NCI-H2196 (cell line): Measurements from ENCODE around the gene RTN4RL1.
A peak's percentile ranks its signal among the peaks of the same experiment; 100 is the strongest.

Experiments used
- DNase-seq: peaks from one replicate; lab custom pipeline; 2025; ENCODE audit not compliant: unreplicated experiment; lab: John Stamatoyannopoulos, UW

RTN4RL1 gene

GRCh38 chr17:2025220-2025621, at the start of gene RTN4RL1:
TSS of gene RTN4RL1 (minus strand) at chr17:2025334. CDS start at chr17:2024865, 469 bp downstream.
- peak; percentile 51 for DNase-seq

GRCh38 chr17:2074919-2075318, 49.8 kb upstream of the RTN4RL1 start:
- DNase-seq: no peak

DNA sequence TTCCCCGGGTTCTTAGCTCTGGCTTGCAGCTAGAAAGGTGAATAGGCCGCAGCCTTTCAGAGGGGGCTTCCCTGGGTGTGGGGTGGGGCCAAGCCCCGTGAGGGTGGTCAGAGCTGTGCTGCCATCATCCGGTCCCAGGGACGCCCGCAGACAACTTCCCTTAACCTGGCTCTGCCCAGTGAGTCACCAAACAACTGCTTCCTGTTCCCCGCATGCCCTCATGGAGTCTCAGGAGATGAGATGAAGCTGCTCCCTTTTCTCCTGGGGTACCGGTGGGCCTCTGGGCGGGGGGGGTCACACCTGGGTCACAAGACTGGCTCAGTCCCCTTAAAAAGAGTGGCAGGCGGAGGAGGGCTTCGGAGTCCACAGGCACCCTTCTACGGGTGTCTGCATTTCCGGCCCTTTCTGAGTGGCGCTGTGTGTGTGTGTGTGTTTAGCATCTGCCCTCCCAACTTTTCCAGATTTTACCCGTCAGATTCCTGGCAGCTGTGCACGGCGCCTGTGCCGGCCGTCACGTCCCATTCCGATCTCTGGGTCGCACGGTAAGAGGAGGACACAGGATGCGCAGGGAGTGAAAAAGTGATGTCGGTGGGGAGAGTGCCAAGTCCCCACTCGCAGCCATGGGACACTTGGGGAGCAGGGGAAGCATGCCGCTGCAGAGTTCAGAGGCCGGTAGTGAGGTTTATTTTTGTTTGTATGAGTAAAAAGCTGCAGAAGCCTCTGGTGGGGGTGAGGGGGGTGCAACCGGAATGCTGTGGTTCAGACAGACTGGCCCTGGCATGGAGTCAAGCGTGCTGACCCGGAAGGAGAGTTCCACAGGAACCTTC, 46.5 kb upstream of the RTN4RL1 start:
- no peak for DNase-seq

DNA sequence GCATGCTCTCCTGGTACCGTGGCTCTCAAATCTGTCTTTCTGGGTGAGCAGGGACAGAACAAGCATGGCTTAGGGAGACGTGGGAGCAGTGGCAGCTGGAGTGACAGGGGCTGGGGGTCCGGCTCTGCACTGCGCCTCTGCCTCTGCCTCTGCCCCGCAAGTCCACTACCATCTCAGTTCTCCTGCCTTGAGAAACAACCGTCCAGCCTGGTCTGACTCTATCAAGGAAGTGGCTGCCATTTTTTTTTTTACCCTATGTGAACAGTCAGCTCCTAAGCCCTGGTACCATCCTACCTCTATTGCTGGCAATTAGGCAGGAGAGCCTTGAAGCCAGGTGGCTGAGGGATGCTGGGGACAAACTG, 45.9 kb upstream of the RTN4RL1 start:
- DNase-seq: no peak

- DNase-seq: peak; percentile 11
Observed at GRCh38 chr17:2070241-2071023, 45.3 kb upstream of the RTN4RL1 start.

GRCh38 chr17:2068519-2069051, 43.5 kb upstream of the RTN4RL1 start:
- DNase-seq: no peak

GRCh38 chr17:2068031-2068518, 42.9 kb upstream of the RTN4RL1 start:
- no peak for DNase-seq

DNA sequence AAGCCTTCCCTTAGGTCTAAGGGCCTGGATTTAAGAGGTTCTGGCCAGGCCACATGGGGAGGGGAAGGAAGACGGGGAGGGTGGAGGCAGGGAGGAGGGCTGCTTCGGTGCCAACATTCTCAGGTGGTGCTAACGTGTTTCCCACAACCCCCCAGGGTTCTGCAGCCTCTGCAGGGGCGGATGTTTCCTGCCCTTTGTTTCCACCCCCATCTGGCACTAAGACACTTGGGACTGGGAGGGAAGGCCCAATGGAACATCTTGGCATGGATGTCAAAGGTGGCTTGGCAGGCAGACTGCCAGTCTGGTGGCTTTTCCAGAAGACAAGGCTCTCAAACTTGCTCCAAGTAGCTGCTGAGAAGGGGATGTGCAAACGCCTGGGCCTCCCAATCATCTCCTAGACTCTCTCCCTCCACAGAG, 42.5 kb upstream of the RTN4RL1 start:
- DNase-seq: peak; percentile 32

- DNase-seq: no peak
Observed at GRCh38 chr17:2067048-2067561, 42.0 kb upstream of the RTN4RL1 start.

GRCh38 chr17:2065949-2066400, 40.8 kb upstream of the RTN4RL1 start:
- DNase-seq: no peak

GRCh38 chr17:2064980-2065785, 40.0 kb upstream of the RTN4RL1 start:
- DNase-seq: peak; percentile 13

GRCh38 chr17:2064520-2064971, 39.4 kb upstream of the RTN4RL1 start:
- DNase-seq: no peak

GRCh38 chr17:2064147-2064489, 39.0 kb upstream of the RTN4RL1 start:
- DNase-seq: no peak

- no peak for DNase-seq
Observed at GRCh38 chr17:2063261-2064146, 38.4 kb upstream of the RTN4RL1 start.

- no peak for DNase-seq
Observed at GRCh38 chr17:2062571-2063183, 37.5 kb upstream of the RTN4RL1 start.

GRCh38 chr17:2061441-2061958, 36.4 kb upstream of the RTN4RL1 start:
- DNase-seq: no peak

DNA sequence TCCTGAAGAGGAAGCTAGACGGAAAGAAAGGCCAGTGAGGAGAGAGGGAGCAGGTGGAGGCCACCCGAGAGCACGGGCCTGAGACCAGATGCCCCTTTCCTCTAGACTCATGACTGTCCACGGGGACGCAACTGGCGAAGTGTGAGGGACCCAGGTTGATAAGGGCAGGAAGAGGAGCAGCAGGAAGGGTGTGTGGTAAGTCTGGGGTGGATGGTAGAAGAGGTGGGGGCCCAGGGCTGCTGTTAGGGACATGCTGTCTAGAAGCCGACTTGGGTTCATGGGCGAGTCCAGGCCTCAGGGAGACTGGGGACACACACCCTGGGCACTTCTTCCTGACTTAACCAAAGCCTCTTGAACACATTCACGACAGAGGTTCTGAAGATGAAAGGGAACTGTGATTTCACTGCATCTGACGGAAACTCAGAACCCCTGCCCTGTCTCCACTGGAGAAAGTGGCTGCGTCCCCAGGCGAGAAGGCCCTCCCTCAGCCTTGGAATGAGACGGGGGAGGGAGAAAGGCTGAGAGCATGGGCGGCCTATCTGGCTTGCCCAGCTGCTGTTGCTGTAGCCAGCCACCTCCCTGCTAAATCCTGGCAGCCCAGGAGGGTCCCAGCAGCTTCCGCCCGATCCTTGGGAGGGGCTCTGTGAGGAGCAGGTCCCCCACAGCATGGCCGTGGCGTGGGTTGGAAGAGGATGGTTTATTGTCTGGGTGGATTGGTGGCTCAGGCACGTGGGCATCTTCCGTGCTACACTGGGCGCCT, 35.7 kb upstream of the RTN4RL1 start:
- no peak for DNase-seq

- DNase-seq: no peak
Observed at GRCh38 chr17:2060385-2060658, 35.2 kb upstream of the RTN4RL1 start.
